Activated effector memory CD4-positive, alpha-beta T cell treated with anti-CD3 and anti-CD28 coated beads, Interleukin-2, amount 50 U/mL, for 16 hours (primary cell): ENCODE results near the gene RAB32.
A peak's percentile ranks its signal among the peaks of the same experiment; 100 is the strongest.
"Not testable (repeated sequence)": the region's sequence is repeated elsewhere in the genome, so short reads cannot be mapped to it uniquely, and the experiment has no call there.

Experiments used
- DNase-seq: peaks from one replicate; pipeline ENCODE4 v3.0.0-alpha.2; 2020

RAB32 gene

DNA sequence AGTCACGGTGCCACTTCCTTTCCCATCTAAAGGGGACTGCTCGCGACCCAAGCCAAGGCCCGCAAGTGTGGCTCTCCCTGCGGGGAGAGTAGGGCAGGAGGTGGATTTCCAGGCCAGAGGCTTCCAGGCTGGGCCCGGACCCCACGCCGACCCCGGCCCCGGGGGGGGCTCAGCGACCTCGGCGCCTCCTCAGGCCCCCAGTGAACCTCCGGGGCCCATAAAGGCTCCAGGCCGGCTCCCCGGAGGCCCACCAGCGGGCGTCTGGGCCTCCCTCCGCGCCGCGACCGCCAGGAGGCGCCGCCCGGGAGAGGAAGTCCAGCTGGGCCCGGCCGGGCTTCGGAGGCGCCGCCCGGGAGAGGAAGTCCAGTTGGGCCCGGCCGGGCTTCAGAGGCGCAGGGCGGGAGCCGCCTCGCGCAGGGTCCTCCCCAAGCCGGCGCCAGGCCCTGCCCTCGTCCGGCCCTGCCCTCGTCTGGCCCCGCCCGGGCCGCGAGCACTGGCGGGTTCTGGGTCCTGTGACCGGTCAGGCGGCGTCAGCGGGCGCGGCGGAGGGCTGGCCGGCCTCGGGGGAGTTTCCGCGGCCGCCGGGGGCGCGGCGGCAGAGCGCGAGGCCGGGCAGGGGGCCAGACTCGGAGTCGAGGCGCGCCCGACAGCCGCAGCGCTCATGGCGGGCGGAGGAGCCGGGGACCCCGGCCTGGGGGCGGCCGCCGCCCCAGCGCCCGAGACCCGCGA, at the start of gene RAB32:
Gene RAB32 (plus strand): TSS at position 623 of the 729 bp plus-strand sequence. CDS start 39 bp downstream, at position 662.
- DNase-seq, result no peak

DNA sequence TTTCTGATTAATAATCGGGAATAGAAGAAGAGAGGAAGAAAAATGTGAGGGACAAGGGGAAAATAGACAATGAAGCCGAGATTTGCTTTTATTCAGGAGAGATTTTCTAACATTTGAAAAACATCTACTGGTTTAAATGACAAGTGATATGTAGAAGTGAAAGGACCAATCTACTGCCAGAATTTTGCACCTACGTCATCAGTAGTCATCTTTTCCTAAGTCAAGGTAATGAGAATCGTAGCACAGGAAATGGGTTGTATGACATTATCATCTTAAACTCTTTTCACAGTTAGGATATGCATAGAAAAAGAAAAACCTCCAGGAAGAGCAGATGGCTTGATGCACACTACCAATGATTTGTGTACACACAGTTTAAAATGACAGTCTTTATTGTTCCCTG, 45.3 kb upstream of the RAB32 start:
- DNase-seq, result no peak

DNA sequence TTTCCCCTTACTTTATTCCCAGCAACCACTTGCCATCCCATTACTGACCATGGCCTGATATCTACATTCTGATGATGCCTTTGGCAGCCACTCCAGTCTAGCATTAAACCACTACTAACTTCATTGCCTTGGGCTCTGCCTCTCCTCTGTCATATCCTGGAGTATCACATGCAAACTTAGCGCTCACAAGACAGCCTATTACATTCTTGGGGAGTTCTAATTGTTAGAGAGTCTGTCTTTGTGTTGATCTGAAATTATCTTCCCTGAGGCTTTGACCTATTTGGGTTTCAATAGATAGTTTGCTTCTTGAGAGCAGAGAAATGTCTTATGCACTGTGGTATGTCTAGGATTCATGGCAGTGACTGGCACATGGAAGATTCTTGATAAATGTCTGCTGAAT, 40.5 kb upstream of the RAB32 start:
- DNase-seq, result no peak

DNA sequence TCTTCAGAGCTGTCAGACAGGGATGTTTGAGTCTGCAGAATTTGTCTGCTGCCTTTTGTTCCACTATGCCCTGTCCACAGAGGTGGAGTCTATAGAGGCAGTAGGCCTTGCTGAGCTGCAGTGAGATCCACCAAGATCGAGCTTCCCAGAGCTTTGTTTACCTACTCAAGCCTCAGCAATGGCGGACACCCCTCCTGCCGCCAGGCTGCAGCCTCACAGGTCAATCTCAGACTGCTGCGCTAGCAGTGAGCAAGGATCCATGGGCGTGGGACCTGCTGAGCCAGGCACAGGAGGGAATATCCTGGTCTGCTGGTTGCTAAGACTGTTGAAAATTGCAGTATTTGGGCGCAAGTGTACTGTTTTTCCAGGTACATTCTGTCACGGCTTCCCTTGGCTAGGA, 28.4 kb upstream of the RAB32 start:
- DNase-seq, result no peak

DNA sequence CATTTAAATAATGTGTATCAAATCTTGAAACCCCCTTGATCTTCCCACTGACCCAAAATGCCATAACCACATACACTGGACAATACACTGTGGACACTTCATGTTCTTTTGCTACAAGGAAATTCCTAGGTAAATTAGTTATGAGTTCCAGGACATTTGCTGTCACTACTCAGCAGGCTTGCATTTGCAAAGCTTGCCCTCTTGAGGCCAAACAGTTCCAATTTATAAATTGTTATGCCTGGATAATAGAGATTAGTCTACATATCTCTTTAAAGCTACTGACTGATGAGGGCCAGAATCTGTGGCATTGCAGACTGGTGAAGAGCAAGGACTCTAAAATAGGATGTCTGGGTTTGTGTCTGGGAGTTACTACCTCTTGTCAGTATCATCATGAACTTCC, 17.4 kb upstream of the RAB32 start:
- DNase-seq, result no peak

DNA sequence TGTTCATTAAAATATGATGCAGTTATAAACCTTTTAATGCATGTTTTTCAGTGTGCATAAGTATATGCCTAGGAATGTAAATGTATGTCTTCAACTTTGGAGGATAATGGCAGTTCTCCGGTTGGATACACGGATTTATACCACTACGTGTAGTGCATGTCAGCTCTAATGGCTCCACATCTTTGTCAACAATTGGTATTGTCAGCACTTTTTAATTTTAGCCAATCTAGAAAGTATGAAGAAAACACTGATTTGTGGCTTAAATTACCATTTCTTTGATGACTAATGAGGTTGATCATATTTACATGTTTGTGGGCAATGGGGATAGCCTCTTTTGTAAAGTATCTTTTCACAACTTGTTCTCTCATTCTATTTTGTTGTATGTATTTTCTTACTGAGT, 10.9 kb upstream of the RAB32 start:
- no peak for DNase-seq

DNA sequence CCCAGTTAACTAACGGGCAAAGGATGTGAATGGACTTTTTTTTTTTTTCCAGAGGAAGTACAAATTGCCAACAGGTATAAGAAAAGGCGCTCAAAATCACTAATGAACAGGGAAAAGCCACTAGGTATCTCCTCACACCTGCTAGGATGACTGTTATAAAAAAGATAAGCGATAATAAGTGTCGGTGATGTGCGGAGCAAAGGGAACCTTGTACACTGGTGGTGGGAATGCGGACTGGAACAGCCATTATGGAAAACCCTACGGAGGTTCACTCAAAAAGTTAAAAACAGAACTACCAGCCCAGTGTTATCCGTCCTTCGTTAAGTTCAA, 787 bp upstream of the RAB32 start:
- DNase-seq, result no peak

DNA sequence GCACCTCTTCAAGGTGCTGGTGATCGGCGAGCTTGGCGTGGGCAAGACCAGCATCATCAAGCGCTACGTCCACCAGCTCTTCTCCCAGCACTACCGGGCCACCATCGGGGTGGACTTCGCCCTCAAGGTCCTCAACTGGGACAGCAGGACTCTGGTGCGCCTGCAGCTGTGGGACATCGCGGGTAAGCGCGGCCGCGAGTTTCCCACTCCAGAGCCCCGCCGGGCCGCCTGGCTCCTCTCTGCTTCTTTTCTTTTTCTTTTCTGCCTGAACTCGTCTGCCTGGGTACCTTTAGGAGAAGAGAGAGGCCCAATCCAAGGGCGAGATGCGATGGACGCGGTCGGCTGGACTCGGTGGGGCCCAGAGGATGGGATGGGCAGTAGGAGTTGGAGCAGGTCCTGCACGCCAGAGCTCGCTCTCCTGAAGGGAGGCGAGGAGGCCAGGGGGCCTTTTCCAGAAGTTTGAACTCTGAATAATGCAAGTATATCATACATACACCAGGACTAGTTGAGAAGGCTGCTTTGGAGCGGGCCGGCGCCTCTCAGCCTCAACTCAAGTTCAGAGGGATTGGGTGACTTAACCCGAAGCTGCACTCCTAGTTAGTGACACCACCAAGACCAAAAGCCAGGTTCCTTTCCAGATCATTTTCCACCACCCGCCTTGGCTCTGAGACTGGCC, 445 bp downstream of the RAB32 start:
- DNase-seq, result peak; percentile 60

DNA sequence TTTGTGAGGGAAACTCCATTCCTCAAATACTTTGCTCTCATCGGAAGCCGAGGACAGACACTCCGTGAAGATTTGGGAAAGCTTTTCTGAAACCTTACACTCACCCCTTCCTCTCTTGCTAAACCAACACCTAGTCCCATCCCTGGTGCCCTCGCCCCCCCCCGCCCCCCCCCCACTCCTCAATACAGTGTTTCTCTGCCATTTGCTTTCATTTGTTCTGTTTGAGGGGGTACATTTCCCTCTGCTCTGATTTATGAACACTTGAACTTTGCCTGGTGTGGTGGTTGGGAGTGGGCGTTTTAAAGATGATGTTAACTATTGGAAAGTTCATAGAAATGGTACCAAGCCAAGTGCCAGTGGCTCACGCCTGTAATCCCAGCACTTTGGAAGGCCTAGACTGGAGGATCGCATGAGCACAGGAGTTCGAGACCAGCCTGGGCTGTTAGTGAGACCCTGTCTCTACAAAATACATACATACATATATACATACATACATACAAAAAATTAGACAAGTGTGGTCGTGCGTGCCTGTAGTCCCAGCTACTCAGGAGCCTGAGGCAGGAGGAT, 1.1 kb downstream of the RAB32 start:
- DNase-seq, result no peak

DNA sequence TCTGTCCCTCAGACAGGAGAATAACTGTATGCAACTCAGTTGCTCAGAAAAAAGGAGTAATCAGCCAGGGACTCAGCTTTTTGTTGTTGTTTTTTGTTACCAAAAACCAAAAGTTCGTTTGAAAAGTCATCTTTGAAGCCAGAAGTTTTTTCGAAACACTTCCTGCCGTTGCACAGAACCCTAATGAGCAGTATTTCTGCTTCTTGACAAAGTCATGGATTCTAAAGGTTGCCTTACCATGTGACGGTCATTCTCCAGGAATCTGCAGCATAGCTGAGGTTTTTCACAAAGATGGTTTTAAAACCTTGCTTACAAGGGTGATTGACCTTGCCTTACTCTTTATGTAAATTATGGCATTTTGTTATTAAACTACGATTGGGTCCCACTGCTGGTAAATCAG, 1.9 kb downstream of the RAB32 start:
- no peak for DNase-seq

DNA sequence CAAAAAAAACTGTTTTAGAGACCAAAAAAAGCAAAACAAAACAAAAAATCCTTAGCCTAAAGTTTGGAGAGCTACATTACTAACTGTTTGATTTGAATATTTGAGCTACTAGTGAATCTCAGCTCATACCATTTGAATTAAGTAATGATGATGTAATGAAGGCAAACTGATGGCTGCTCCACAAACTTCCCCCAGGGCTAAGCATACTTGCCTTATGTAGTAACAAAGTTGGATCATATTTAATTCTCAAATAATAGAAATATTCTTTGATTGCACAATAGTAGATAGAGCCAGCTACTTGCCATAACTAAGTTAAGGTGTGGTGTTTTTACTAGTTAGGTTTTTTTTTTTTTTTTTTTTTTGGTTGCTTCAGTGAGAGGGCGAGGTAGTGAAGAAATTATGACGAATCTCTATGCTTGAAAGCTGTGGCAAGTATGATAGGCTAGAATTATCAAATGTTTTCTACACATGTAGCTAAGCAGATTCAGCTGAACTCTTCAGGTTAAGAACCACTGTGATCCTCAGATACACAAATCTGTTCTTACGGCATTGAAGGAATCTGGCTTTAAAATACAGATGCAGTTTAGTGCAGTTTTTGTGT, 2.9 kb downstream of the RAB32 start:
- no peak for DNase-seq

DNA sequence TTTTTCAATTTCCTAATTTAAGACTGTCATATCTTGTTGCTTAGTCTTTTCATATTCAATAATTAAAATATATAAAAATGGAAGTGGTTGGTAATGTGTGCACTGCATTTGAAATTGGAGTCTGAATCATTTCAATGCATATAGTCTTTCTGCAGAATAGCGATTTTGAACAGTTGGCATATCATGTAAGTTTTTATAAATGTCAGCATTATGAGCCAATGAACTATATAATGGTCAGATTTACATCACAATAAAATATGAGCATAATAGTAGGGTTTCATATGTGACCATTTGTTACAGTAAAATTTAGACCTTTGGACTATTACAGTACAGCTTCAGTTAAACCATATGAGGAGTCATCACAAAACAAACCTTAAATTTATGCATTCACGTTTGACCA, 4.3 kb downstream of the RAB32 start:
- no peak for DNase-seq

DNA sequence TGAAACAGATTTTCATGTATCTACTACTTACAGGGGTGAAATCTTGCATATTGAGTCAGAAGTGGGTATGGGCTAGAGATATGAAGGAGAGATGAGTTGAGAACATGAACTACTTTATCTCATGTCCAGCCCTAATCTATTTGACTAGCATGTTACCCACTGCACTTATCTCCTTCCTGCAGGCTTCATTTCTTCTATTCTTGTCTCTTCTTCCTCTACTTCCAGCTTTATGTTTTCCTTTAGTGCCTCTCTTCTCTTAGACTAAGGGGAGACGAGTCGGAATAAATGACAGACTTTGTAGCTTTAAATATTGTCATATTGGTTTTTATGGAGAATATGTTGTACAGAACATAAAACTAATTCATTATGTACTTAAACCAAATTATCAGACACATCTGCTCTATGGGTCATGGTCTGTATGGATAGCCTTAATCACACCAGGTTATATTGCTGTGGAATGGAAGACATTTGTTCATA, 5.3 kb downstream of the RAB32 start:
- DNase-seq, result no peak

DNA sequence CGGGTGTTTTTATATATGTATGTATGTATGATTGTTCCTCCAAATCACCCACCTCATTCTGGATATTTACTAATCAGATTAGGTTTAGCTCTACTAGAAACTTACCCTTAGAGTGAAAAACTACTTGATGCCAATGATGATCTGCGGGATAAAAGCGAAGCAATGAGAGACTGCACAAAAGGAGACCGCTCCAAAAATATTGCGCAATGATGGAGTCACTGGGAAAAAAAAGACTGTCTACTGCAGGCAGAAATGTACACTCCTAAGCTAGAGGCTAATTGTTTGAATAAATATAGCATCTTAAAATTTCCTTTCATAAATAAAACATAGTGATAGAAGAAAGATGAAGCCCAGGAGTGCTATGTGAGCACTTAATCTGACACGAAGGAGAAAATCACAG, 7.3 kb downstream of the RAB32 start:
- no peak for DNase-seq

DNA sequence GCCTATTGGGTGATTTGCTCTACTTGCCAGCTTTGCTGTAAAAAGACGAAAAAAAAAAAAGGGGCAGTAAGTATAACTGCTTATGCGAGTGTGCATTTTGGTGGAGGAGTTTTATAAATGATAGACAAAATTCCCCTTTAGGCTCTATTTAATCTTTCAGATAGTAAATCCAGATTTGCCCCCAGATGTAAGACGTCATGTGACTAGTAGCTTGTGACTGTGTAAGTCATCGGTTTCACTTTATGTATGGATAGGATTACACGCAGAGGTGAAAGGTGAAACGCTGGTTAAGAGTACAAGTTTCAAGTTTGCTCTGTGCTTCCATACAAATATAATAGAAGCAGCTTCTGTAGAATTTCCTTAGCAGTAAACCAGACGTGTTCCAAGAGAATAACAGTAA, 7.9 kb downstream of the RAB32 start:
- DNase-seq, result no peak

DNA sequence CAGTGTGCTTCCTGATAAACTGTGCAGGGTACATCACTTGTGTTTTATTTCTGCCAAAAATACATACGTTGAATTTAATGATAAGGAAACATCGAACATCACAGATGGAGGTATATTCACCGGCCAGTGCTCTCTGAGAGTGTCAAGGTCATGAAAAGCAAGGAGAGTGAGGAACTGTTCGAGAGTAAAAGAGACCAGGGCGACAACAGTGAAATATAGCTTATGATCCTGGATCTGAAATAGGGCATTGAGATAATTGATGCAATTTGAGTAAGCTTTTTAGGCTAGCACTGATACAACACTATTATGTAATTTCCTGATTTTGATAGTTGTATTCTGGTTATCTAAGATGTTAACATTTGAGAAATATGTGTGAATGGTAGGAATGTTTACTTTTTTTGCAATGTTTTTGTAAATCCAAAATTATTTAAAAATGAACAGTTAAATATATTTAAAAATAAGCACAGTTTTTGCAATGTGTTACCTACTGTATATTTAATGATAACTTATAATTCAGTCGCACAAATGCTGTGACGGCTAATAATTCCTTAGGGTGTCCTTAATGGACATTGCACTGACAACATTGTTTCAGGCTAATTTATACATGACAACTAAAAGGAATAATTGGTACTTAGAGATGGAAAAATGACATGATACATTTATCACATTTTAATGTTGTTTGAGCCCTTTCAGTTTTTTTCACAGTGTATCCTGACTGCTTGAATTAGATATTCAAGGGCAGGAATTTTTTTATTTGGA, 9.9 kb downstream of the RAB32 start:
- DNase-seq, result no peak

DNA sequence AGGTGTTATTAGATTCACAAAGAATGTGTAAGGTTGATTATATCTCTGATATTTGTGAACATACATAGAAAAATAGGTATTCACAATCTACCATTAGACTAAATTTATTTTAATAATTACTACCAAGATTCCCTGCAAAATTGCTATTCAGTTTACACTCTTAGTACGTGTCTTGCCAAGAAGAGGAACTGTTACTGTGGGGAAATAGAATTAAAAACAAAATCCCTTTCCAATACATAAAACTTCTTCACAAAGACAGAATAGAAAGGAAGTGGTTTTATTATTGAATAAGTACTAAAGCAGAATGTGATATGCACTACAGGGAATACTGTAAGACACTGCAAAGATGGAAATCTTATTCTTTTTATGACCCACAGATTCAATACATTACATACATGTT, 17.0 kb downstream of the RAB32 start:
- no peak for DNase-seq

DNA sequence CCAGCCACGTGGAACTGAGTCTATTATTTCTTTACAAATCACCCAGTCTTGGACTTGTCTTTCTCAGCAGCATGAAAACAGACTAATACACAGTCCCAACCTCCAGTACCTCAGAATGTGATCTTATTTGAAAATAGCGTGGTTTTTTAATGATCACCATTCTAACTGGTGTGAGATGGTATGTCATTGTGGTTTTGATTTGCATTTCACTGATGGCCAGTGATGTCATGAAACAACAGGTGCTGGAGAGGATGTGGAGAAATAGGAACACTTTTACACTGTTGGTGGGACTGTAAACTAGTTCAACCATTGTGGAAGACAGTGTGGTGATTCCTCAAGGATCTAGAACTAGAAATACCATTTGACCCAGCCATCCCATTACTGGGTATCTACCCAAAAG, 23.0 kb downstream of the RAB32 start:
- DNase-seq, result not testable (repeated sequence)

DNA sequence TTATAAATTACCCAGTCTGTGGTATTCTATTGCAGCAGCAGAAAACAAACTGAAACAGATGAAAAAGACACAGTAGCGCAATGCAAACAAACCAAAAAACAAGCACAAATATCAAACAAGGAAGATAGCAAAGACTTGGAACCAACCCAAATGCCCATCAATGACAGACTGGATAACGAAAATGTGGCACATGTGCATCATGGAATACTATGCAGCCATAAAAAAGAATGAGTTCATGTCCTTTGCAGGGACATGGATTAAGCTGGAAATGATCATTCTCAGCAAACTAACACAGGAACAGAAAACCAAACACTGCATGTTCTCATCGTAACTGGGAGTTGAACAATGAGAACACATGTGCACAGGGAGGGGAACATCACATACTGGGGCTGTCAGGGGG, 25.0 kb downstream of the RAB32 start:
- DNase-seq, result not testable (repeated sequence)

DNA sequence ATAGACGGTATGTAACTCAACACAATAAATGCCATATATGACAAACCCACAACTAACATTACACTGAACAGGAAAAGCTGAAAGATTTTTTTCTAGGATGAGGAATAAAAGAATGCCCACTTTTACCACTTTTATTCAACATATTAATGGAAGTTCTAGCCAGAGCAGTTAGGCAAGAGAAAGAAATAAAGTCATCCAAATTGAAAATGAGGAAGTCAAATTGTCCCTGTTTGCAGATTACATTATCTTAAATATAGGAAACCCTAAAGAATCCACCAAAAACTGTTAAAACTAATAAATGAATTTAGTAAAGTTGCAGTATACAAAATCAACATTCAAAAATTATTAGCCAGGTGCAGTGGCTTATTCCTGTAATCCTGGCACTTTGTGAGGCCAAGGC, 30.6 kb downstream of the RAB32 start:
- DNase-seq, result no peak

DNA sequence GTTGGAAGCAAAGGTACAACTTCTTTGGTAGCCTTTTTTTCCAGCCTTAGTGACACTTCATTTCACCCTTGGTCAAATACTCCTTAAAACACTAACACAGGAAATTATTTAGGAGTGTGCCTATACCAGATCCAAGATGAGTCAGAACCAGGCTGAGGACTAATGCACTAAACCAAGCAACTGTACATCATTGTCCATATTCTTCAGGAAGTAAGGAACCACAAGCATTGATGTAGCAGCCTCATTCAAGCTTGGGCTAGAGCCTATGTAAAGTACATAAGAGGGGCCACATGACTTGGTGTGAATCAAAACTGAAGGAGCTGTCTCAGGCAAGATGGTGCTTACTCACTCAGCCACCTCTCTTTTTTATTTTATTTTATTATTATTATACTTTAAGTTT, 34.4 kb downstream of the RAB32 start:
- DNase-seq, result no peak

DNA sequence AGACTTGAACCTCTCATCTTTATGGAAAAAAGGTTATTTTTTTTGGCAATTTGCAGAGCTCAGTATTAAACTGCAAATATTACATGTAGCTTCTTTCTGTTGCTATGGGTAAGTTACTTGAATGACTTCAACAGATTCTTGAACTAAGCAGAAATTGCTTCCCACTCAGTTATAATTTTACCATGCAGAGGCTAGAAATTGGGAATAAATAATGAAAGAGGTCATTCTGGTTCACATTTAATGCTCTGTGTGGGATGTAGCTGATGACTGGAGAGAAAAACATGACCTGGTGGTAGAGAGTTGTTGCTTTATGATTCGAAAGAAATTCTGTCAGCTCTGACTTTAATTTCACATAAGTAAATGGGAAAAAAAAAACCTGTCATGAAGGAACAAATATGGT, 38.3 kb downstream of the RAB32 start:
- DNase-seq, result no peak

DNA sequence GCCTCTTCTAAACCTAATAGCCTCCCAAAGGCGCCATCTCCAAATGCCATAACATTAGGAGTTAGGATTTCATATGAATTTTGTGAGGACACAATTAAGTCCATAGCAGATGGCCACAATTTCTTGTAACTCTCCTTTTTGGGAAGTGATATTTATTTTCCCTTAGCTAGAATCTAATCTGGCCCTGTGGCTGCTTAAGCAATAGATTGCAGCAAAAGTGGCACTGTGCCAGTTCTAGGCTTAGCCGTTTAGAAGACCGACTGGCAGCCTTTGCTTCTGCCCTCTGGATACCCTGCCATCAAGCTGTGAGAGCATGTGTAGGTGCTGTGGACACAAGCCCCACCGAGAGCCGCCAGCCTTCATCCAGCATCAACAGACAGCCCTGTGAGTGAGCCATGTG, 39.2 kb downstream of the RAB32 start:
- no peak for DNase-seq
